CD4-positive, alpha-beta T cell treated with Interleukin-12 subunit alpha and Interleukin-12 subunit beta, for 1 hour (primary cell): ENCODE data around the gene CAMSAP1.
A peak's percentile ranks its signal among the peaks of the same experiment; 100 is the strongest.

ENCODE experiments used
- DNase-seq: peaks from one replicate; pipeline ENCODE4 v3.0.0-alpha.2; 2020

The CAMSAP1 gene

GRCh38 chr9:135788576-135789300, 118.6 kb downstream of the CAMSAP1 start:
- no peak for DNase-seq

GRCh38 chr9:135787776-135788575, 119.4 kb downstream of the CAMSAP1 start:
- DNase-seq = no peak

- no peak for DNase-seq
Observed at GRCh38 chr9:135787317-135787716, 120.0 kb downstream of the CAMSAP1 start.

- DNase-seq = no peak
Observed at GRCh38 chr9:135786146-135786690, 121.1 kb downstream of the CAMSAP1 start.

GRCh38 chr9:135785013-135785575, 122.3 kb downstream of the CAMSAP1 start:
- no peak for DNase-seq

GRCh38 chr9:135783540-135784245, 123.7 kb downstream of the CAMSAP1 start:
- no peak for DNase-seq

GRCh38 chr9:135782946-135783345, 124.4 kb downstream of the CAMSAP1 start:
- no peak for DNase-seq

- no peak for DNase-seq
Observed at GRCh38 chr9:135780626-135781025, 126.7 kb downstream of the CAMSAP1 start.

GRCh38 chr9:135780086-135780485, 127.3 kb downstream of the CAMSAP1 start:
- no peak for DNase-seq

GRCh38 chr9:135779571-135779970, 127.8 kb downstream of the CAMSAP1 start:
- DNase-seq = no peak

- no peak for DNase-seq
Observed at GRCh38 chr9:135778421-135778820, 128.9 kb downstream of the CAMSAP1 start.

GRCh38 chr9:135777623-135778177, 129.6 kb downstream of the CAMSAP1 start:
- DNase-seq = no peak

GRCh38 chr9:135776893-135777622, 130.3 kb downstream of the CAMSAP1 start:
- DNase-seq = peak; percentile 26

- no peak for DNase-seq
Observed at GRCh38 chr9:135775911-135776310, 131.4 kb downstream of the CAMSAP1 start.

GRCh38 chr9:135774794-135775525, 132.4 kb downstream of the CAMSAP1 start:
- DNase-seq = no peak

GRCh38 chr9:135774239-135774747, 133.1 kb downstream of the CAMSAP1 start:
- no peak for DNase-seq

- no peak for DNase-seq
Observed at GRCh38 chr9:135773530-135774238, 133.7 kb downstream of the CAMSAP1 start.

GRCh38 chr9:135772702-135773493, 134.4 kb downstream of the CAMSAP1 start:
- no peak for DNase-seq

GRCh38 chr9:135772056-135772646, 135.2 kb downstream of the CAMSAP1 start:
- no peak for DNase-seq
